ENCODE results near the gene MSMO1. TPM values are rescaled to one million over a fixed set of nuclear protein-coding genes. Genes with fewer than 3 reads are reported as not detected.

MSMO1 gene
- polyA plus RNA-seq, 1 of the 3 experiments (the other 2 are of a cell fraction): 13.2 TPM

DNA sequence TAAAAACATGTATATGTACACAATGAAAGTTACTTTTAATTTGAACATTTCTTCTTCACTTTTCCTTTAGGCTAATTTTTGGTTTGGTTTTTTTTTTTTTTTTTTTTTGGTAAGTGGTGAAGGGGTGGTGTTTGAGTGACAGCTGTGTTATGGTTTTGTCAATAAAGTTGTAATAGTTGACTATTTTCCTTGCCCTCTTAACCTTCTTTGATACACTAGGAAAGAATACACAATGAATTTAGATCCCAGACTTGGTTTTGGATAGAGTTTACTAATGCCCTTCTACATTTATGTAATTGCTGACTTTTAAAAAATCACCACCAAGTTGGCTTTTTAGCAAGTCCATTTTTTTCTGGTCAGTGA, 38.1 kb upstream of the MSMO1 start:
- TF ChIP-seq NRF1 (IDR thresholded peaks at IDR 0.05; ENCODE audit: low read depth, low read length): no peak
- TF ChIP-seq POLR2AphosphoS5 (IDR thresholded peaks at IDR 0.05; ENCODE audit: low read depth, low read length): no peak
- no peak for TF ChIP-seq TEAD4 (IDR thresholded peaks at IDR 0.05; ENCODE audit: borderline replicate concordance, insufficient read depth)
- TF ChIP-seq FOSL2 (IDR thresholded peaks at IDR 0.05; ENCODE audit: borderline replicate concordance, low read depth): no peak
- TF ChIP-seq YY1 (IDR thresholded peaks at IDR 0.05; ENCODE audit: low read depth): no peak
- TF ChIP-seq, protein P1, sequence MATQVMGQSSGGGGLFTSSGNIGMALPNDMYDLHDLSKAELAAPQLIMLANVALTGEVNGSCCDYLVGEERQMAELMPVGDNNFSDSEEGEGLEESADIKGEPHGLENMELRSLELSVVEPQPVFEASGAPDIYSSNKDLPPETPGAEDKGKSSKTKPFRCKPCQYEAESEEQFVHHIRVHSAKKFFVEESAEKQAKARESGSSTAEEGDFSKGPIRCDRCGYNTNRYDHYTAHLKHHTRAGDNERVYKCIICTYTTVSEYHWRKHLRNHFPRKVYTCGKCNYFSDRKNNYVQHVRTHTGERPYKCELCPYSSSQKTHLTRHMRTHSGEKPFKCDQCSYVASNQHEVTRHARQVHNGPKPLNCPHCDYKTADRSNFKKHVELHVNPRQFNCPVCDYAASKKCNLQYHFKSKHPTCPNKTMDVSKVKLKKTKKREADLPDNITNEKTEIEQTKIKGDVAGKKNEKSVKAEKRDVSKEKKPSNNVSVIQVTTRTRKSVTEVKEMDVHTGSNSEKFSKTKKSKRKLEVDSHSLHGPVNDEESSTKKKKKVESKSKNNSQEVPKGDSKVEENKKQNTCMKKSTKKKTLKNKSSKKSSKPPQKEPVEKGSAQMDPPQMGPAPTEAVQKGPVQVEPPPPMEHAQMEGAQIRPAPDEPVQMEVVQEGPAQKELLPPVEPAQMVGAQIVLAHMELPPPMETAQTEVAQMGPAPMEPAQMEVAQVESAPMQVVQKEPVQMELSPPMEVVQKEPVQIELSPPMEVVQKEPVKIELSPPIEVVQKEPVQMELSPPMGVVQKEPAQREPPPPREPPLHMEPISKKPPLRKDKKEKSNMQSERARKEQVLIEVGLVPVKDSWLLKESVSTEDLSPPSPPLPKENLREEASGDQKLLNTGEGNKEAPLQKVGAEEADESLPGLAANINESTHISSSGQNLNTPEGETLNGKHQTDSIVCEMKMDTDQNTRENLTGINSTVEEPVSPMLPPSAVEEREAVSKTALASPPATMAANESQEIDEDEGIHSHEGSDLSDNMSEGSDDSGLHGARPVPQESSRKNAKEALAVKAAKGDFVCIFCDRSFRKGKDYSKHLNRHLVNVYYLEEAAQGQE (IDR thresholded peaks at IDR 0.05; ENCODE audit: low read depth, low read length): no peak
- TF ChIP-seq, protein P2, sequence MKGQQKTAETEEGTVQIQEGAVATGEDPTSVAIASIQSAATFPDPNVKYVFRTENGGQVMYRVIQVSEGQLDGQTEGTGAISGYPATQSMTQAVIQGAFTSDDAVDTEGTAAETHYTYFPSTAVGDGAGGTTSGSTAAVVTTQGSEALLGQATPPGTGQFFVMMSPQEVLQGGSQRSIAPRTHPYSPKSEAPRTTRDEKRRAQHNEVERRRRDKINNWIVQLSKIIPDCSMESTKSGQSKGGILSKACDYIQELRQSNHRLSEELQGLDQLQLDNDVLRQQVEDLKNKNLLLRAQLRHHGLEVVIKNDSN (IDR thresholded peaks at IDR 0.05; ENCODE audit: borderline replicate concordance, low read depth): no peak
- no peak for TF ChIP-seq SMC3 (IDR thresholded peaks at IDR 0.05; ENCODE audit: low read depth, low read length)
- TF ChIP-seq GABPA (IDR thresholded peaks at IDR 0.05; ENCODE audit: low read depth): no peak
- TF ChIP-seq RAD21 (IDR thresholded peaks at IDR 0.05; ENCODE audit: low read length): no peak
- TF ChIP-seq FOXJ3 (CRISPR knock-in tag; IDR thresholded peaks at IDR 0.05): no peak
- no peak for TF ChIP-seq FOXM1 (IDR thresholded peaks at IDR 0.05; ENCODE audit: low read depth)
- H3K4me3 ChIP-seq (ENCODE audit: low read depth in 2 of 2, low read length in 1 of 2): no peak overlapping the region
- H3K9me2 ChIP-seq: no peaks in the 10 kb centered on the region
- H3F3A ChIP-seq (replicated peaks; ENCODE audit: insufficient read depth): no peaks in the 10 kb centered on the region
- H3K9me3 ChIP-seq: no peaks in the 10 kb centered on the region
- CTCF ChIA-PET: no interaction called here
- H3K36me3 ChIP-seq (replicated peaks in 1 of 2; ENCODE audit: control insufficient read depth in 1 of 2, insufficient read depth in 2 of 2, low read length in 1 of 2): peaks cover 3 to 12% of the 10 kb centered on the region in 2 experiments
- peaks cover 0 to 8% of the 10 kb centered on the region in 2 experiments; a peak in 2 of 4 replicates for H3K4me1 ChIP-seq (ENCODE audit: control insufficient read depth in 1 of 2, insufficient read depth in 2 of 2, low read depth in 1 of 2, low read length in 1 of 2)
- H2AFZ ChIP-seq (ENCODE audit: low read depth): no peak overlapping the region
- H3K9ac ChIP-seq: no peak overlapping the region
- POLR2A ChIA-PET: no interaction called here
- H3K79me2 ChIP-seq (ENCODE audit: insufficient read depth): peaks cover 7% of the 10 kb centered on the region; the same call in 1 of the 2 replicates
- H4K20me1 ChIP-seq (ENCODE audit: insufficient read depth): no peaks in the 10 kb centered on the region
- H3K27me3 ChIP-seq (ENCODE audit: insufficient read depth): no peaks in the 10 kb centered on the region
- no peak overlapping the region for H3K4me2 ChIP-seq
- H3K27ac ChIP-seq (ENCODE audit: low read depth in 2 of 2, low read length in 1 of 2): no peak overlapping the region
- DNase-seq: no peak

DNA sequence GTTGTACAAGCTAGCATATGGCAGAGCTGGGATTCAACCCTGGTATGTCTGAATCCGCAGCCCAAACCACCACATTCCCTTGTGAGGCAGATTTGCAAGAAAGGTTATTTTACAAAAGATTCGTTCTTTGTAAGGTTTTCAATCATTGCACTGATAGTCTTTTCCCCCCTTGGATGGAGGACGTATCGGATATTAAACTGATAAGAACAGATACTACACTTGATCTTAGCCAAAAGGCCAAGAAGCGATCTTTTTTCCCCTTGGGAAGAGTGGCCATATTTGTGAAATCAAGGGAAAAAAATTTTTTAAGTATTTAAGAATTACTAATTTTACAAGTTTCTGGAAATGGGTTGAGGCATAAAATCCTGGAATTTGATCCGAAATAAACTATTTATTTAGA, 34.4 kb upstream of the MSMO1 start:
- Histone ChIP-seq H3K9me3 (no peaks in the 10 kb centered on the region), H4K20me1 (ENCODE audit: insufficient read depth) (no peaks in the 10 kb centered on the region), H3F3A (replicated peaks; ENCODE audit: insufficient read depth) (no peaks in the 10 kb centered on the region), H3K27me3 (ENCODE audit: insufficient read depth) (no peaks in the 10 kb centered on the region), H3K9ac (no peak overlapping the region), H3K27ac (ENCODE audit: low read depth in 2 of 2, low read length in 1 of 2) (no peak overlapping the region), H2AFZ (ENCODE audit: low read depth) (no peak overlapping the region), H3K36me3 (replicated peaks in 1 of 2; ENCODE audit: control insufficient read depth in 1 of 2, insufficient read depth in 2 of 2, low read length in 1 of 2) (peaks cover 15 to 26% of the 10 kb centered on the region in 2 experiments), H3K9me2 (no peaks in the 10 kb centered on the region), H3K79me2 (ENCODE audit: insufficient read depth) (peaks cover 7% of the 10 kb centered on the region; the same call in 1 of the 2 replicates), H3K4me2 (no peak overlapping the region), H3K4me3 (ENCODE audit: low read depth in 2 of 2, low read length in 1 of 2) (no peak overlapping the region), H3K4me1 (ENCODE audit: control insufficient read depth in 1 of 2, insufficient read depth in 2 of 2, low read depth in 1 of 2, low read length in 1 of 2) (peaks cover 0 to 8% of the 10 kb centered on the region in 2 experiments; a peak in 2 of 4 replicates)
- ChIA-PET CTCF (no interaction called here), POLR2A (no interaction called here)
- TF ChIP-seq GATA2 (CRISPR knock-in tag; IDR thresholded peaks at IDR 0.05) (no peak), SIN3A (IDR thresholded peaks at IDR 0.05; ENCODE audit: borderline replicate concordance, low read depth, low read length) (no peak), SMC3 (IDR thresholded peaks at IDR 0.05; ENCODE audit: low read depth, low read length) (no peak)
- 97% methylated on average over 6 of the region's 6 CpGs for WGBS (ENCODE audit: low lambda C conversion rate)
- DNase-seq: no peak

Measured in SK-N-SH (cell line).